SK-N-SH treated with all-trans-retinoic acid at 6 μM for 48 hours (cell line): ENCODE data around the gene SLC7A1.

Source experiments
- ATAC-seq: fragments of 200-7000 bp; cut with Tn5 transposase; 3 replicates; pipeline ENCODE4 v1.9.1; 2020; ENCODE audit warnings: mild to moderate bottlenecking, moderate library complexity
- ARNTL ChIP-seq: fragments of 450-650 bp; formaldehyde crosslinking; IDR thresholded peaks from 2 replicates; pipeline ENCODE4 v1.5.0; 2020; ENCODE audit warnings: low read depth, mild to moderate bottlenecking, moderate library complexity, borderline replicate concordance
- BACH2 ChIP-seq: fragments of 250-450 bp; sonication (Bioruptor Pico); IDR thresholded peaks from 2 replicates; pipeline ENCODE4 v1.9.0; 2021; ENCODE audit warnings: mild to moderate bottlenecking, borderline replicate concordance
- CSDC2 ChIP-seq: fragments of 250-450 bp; sonication (Bioruptor Pico); IDR thresholded peaks from 2 replicates; pipeline ENCODE4 v1.5.0; 2020; ENCODE audit warnings: mild to moderate bottlenecking, moderate library complexity
- CSRNP3 ChIP-seq: fragments of 250-450 bp; sonication (Bioruptor Pico); IDR thresholded peaks from 2 replicates; pipeline ENCODE4 v1.5.1; 2021; ENCODE audit warnings: mild to moderate bottlenecking, moderate library complexity
- GLIS3 ChIP-seq: fragments of 250-450 bp; sonication (Bioruptor Pico); IDR thresholded peaks from 2 replicates; pipeline ENCODE4 v1.5.0; 2020; ENCODE audit warnings: mild to moderate bottlenecking, moderate library complexity
- ISL1 ChIP-seq: fragments of 250-450 bp; sonication (Bioruptor Pico); IDR thresholded peaks from 2 replicates; pipeline ENCODE4 v2.1.2; 2022; ENCODE audit warnings: mild to moderate bottlenecking, moderate library complexity
- PATZ1 ChIP-seq: fragments of 250-450 bp; sonication (Bioruptor Pico); IDR thresholded peaks from 2 replicates; pipeline ENCODE4 v1.8.0; 2020; ENCODE audit warnings: mild to moderate bottlenecking, moderate library complexity, borderline replicate concordance
- POU6F1 ChIP-seq: fragments of 250-450 bp; sonication (Bioruptor Pico); IDR thresholded peaks from 2 replicates; pipeline ENCODE4 v1.8.0; 2021; ENCODE audit warnings: low read depth, mild to moderate bottlenecking, moderate library complexity, borderline replicate concordance
- PPARA ChIP-seq: fragments of 250-450 bp; sonication (Bioruptor Pico); IDR thresholded peaks from 2 replicates; pipeline ENCODE4 v1.5.0; 2020; ENCODE audit warnings: mild to moderate bottlenecking, borderline replicate concordance
- RARB ChIP-seq: fragments of 250-450 bp; sonication (Bioruptor Pico); IDR thresholded peaks from 2 replicates; pipeline ENCODE4 v1.8.0; 2021; ENCODE audit warnings: mild to moderate bottlenecking, moderate library complexity
- SNAI2 ChIP-seq: fragments of 250-450 bp; sonication (Bioruptor Pico); IDR thresholded peaks from 2 replicates; pipeline ENCODE4 v1.5.0; 2020; ENCODE audit warnings: mild to moderate bottlenecking, moderate library complexity
- TCF4 ChIP-seq: fragments of 250-450 bp; sonication (Bioruptor Pico); IDR thresholded peaks from 2 replicates; pipeline ENCODE4 v1.8.0; 2021; ENCODE audit warnings: mild to moderate bottlenecking, moderate library complexity, borderline replicate concordance
- TOX ChIP-seq: fragments of 250-450 bp; sonication (Bioruptor Pico); IDR thresholded peaks from 2 replicates; pipeline ENCODE4 v1.8.0; 2021; ENCODE audit warnings: mild to moderate bottlenecking, moderate library complexity, borderline replicate concordance
- TSHZ2 ChIP-seq: fragments of 250-450 bp; sonication (Bioruptor Pico); IDR thresholded peaks from 2 replicates; pipeline ENCODE4 v1.5.0; 2020; ENCODE audit warnings: mild to moderate bottlenecking, moderate library complexity
- ZFP3 ChIP-seq: fragments of 250-450 bp; sonication (Bioruptor Pico); IDR thresholded peaks from 2 replicates; pipeline ENCODE4 v1.5.0; 2020; ENCODE audit warnings: mild to moderate bottlenecking, moderate library complexity
- ZFP30 ChIP-seq: fragments of 450-650 bp; formaldehyde crosslinking; IDR thresholded peaks from 2 replicates; pipeline ENCODE4 v1.5.0; 2022; ENCODE audit warnings: mild to moderate bottlenecking, moderate library complexity
- ZNF565 ChIP-seq: fragments of 450-650 bp; formaldehyde crosslinking; conservative IDR thresholded peaks from 2 replicates; pipeline ENCODE4 v1.5.0; 2020; ENCODE audit warnings: low read depth, mild to moderate bottlenecking, moderate library complexity
- ZNF70 ChIP-seq: fragments of 450-650 bp; formaldehyde crosslinking; IDR thresholded peaks from 2 replicates; pipeline ENCODE4 v1.5.0; 2020; ENCODE audit warnings: mild to moderate bottlenecking, moderate library complexity
- ZNF8 ChIP-seq: fragments of 450-650 bp; formaldehyde crosslinking; IDR thresholded peaks from 2 replicates; pipeline ENCODE4 v1.5.0; 2020; ENCODE audit warnings: mild to moderate bottlenecking, moderate library complexity
- TF ChIP-seq, protein P1 (sequence below): fragments of 250-450 bp; sonication (Bioruptor Pico); IDR thresholded peaks from 2 replicates; pipeline ENCODE4 v1.5.1; 2020; ENCODE audit warnings: low read depth, mild to moderate bottlenecking, moderate library complexity

Gene SLC7A1

GRCh38 chr13:29487466-29488454 lies 107.7 kb downstream of the SLC7A1 start (continued):
- TF ChIP-seq, protein P1, sequence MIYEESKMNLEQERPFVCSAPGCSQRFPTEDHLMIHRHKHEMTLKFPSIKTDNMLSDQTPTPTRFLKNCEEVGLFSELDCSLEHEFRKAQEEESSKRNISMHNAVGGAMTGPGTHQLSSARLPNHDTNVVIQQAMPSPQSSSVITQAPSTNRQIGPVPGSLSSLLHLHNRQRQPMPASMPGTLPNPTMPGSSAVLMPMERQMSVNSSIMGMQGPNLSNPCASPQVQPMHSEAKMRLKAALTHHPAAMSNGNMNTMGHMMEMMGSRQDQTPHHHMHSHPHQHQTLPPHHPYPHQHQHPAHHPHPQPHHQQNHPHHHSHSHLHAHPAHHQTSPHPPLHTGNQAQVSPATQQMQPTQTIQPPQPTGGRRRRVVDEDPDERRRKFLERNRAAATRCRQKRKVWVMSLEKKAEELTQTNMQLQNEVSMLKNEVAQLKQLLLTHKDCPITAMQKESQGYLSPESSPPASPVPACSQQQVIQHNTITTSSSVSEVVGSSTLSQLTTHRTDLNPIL (CRISPR knock-in tag), result no peak
- TF ChIP-seq ISL1 (CRISPR knock-in tag), result no peak
- TF ChIP-seq CSRNP3 (CRISPR knock-in tag), result no peak
- no peak for TF ChIP-seq PATZ1 (CRISPR knock-in tag)
- TF ChIP-seq PPARA, result no peak
- TF ChIP-seq BACH2 (CRISPR knock-in tag), result no peak

DNA sequence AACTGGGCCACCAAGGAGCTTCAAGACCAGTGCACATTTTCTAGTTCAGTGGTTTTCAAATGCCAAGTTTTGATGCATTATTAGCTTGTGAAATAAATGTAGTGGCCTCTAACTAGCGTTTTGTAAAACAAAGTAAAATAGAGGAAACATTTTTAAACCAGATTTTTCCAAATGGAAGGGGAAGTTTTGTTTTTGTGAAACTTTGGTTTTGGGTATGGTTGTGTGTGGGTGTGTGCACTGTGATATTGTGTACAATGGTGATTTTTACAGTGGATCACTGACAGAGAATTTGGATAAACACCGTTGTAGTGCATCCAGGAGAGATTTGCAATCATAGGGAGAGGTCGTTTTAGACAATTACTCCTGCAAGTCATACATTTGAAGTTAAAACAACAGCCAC lies 108.9 kb downstream of the SLC7A1 start:
- no peak for TF ChIP-seq ZNF565 (CRISPR knock-in tag)
- no peak for TF ChIP-seq PATZ1 (CRISPR knock-in tag)
- no peak for TF ChIP-seq CSDC2 (CRISPR knock-in tag)
- no peak for TF ChIP-seq ARNTL (CRISPR knock-in tag)
- TF ChIP-seq BACH2 (CRISPR knock-in tag), result no peak
- ATAC-seq, result no peak

GRCh38 chr13:29484796-29485195 lies 110.7 kb downstream of the SLC7A1 start:
- ATAC-seq, result no peak
- TF ChIP-seq ISL1 (CRISPR knock-in tag) (no peak), ZFP30 (no peak), PPARA (no peak), GLIS3 (CRISPR knock-in tag) (no peak), ZNF70 (CRISPR knock-in tag) (no peak), CSRNP3 (CRISPR knock-in tag) (no peak), ZFP3 (CRISPR knock-in tag) (no peak), CSDC2 (CRISPR knock-in tag) (no peak), POU6F1 (CRISPR knock-in tag) (no peak), RARB (no peak), PATZ1 (CRISPR knock-in tag) (no peak), SNAI2 (CRISPR knock-in tag) (no peak), TOX (CRISPR knock-in tag) (no peak), TSHZ2 (CRISPR knock-in tag) (no peak), ZNF8 (CRISPR knock-in tag) (no peak), TCF4 (CRISPR knock-in tag) (no peak), ARNTL (CRISPR knock-in tag) (no peak)
